Activated CD4-positive, alpha-beta memory T cell treated with anti-CD3 and anti-CD28 coated beads, Interleukin-2, amount 10 ng/mL, durations not matched to agents 7 days and 5 days (primary cell): ENCODE measurements around the gene RAD51AP2. TPM values are rescaled to one million over a fixed set of nuclear protein-coding genes. Genes with fewer than 3 reads are reported as not detected.
"Not testable (repeated sequence)": the region's sequence is repeated elsewhere in the genome, so short reads cannot be mapped to it uniquely, and the experiment has no call there.

Source experiments
- CTCF ChIA-PET: fragments of 350-600 bp; sonication (Branson Sonifier 250); formaldehyde crosslinking; loops from one replicate; lab custom pipeline; 2021; ENCODE audit warnings: antibody characterized with exemption, inconsistent platforms; lab: Charles Lee
- POLR2A ChIA-PET: fragments of 350-600 bp; sonication (Branson Sonifier 250); formaldehyde crosslinking; loops from one replicate; lab custom pipeline; 2021; ENCODE audit warnings: antibody characterized with exemption; lab: Charles Lee
- DNase-seq: peaks from one replicate; pipeline ENCODE4 v3.0.0-alpha.2; 2020
- H3K27ac Mint-ChIP-seq: one replicate; pipeline ENCODE4 v1.8.0; 2021; ENCODE audit warnings: mild to moderate bottlenecking, mixed read lengths
- H3K27me3 Mint-ChIP-seq: one replicate; pipeline ENCODE4 v1.8.0; 2021; ENCODE audit warnings: mixed read lengths
- H3K36me3 Mint-ChIP-seq: one replicate; pipeline ENCODE4 v1.8.0; 2021; ENCODE audit warnings: low read depth, mixed read lengths
- H3K4me1 Mint-ChIP-seq: one replicate; pipeline ENCODE4 v1.8.0; 2021; ENCODE audit warnings: mixed read lengths
- H3K4me3 Mint-ChIP-seq: one replicate; pipeline ENCODE4 v1.8.0; 2021; ENCODE audit warnings: mild to moderate bottlenecking, mixed read lengths
- H3K9me3 Mint-ChIP-seq: one replicate; pipeline ENCODE4 v1.8.0; 2021; ENCODE audit warnings: mixed read lengths
- total RNA-seq, 2 experiments: library from RNA; stranded (reverse); gene quantifications; one replicate each; pipeline ENCODE4 v1.2.3, GENCODE V29; 2021

RAD51AP2 gene
- not detected for total RNA-seq

DNA sequence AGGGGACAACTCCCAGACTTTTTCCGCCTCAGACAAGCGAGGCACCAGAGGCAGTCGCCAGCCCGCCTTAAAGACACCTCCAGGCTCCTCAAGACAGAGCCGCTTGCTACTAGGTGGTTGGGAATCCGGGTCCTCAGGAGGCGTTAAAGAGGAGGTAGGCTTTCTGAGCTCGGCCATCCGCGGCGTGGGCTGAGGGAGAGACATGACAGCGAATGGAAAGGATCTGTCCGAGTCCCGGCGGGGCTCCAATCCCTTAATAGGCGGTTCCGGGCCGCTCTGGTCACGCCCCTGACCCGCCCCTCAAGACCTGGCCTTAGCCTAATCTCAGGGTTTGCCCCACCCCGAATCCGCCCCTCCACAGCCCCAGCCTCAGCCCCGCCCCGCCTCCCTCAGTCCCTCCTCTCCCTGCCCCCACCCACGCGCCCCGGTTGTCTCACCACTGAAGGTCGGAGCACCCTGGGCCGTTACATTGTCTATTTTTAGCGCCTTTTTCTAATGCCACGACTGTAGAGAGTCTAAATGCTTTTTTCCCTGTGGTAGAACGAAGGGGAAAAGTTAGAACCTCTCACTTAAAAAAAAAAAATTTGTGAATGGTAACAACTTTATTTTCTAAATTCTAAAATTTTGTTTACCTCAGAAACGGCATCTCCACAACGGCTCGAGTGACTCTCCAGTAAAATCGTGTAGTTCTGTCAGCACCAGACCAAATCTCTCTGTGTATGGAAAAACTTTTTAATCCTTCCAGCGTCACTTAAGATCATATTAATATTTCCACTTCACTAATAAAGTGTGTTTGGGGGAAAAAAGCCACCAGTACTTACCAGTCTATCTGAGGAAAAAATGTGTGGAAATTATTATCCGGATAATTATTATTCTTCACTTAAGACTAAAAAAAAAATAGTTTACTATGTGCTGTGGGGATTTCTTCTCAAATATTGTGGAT lies at the start of gene RAD51AP2:
TSS of gene RAD51AP2 (minus strand) at position 229 of the 943 bp plus-strand sequence. CDS start at position 204, 25 bp downstream.
- H3K36me3 Mint-ChIP-seq: no peaks in the 10 kb centered on the region
- H3K27ac Mint-ChIP-seq: no peak within 1 kb of the TSS
- H3K27me3 Mint-ChIP-seq: peaks cover 4% of the 10 kb centered on the region
- H3K9me3 Mint-ChIP-seq: no peaks in the 10 kb centered on the region
- CTCF ChIA-PET: no interaction called here
- POLR2A ChIA-PET: no interaction called here
- no peak within 1 kb of the TSS for H3K4me3 Mint-ChIP-seq
- H3K4me1 Mint-ChIP-seq: no peaks in the 10 kb centered on the region
- no peak for DNase-seq

DNA sequence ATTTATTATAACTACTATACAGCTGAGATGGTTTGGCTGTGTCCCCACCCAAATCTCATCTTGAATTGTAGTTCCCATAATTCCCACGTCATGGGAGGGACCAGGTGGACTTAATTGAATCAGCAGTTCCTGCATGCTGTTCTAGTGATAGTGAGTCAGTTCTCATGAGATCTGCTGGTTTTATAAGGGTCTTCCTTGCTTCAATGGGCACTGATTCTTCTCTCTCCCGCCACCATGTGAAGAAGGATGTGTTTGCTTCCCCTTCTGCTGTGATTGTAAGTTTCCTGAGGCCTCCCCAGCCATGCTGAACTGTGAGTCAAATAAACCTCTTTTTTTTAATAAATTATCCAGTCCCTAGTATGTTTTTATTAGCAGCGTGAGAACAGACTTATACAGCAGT lies 47.5 kb upstream of the RAD51AP2 start:
- CTCF ChIA-PET, H3K27ac Mint-ChIP-seq, H3K4me3 Mint-ChIP-seq, DNase-seq, H3K4me1 Mint-ChIP-seq, H3K27me3 Mint-ChIP-seq, H3K36me3 Mint-ChIP-seq, H3K9me3 Mint-ChIP-seq, POLR2A ChIA-PET: not testable (repeated sequence)

DNA sequence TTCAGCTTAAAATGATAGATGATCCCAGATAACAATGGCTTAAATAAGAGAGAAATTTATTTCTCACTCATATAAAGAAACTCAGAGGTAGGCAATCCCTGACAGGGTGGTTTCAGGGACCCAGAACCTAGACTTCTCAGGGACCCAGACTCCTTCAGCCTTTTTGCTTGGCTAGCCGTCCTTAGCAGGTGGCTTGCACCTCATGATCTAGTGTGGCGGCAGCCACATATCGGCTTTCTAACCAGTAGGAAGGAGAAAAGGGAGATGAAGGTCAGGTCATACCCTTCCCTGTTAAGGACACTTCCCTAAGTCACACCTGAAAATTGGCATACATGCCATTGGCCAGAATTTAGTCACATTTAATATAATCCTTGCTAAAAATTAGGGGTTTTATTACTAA lies 40.6 kb upstream of the RAD51AP2 start:
- H3K4me1 Mint-ChIP-seq: no peaks in the 10 kb centered on the region
- DNase-seq: no peak
- POLR2A ChIA-PET: no interaction called here
- H3K36me3 Mint-ChIP-seq: no peaks in the 10 kb centered on the region
- H3K4me3 Mint-ChIP-seq: no peak overlapping the region
- H3K27me3 Mint-ChIP-seq: peaks cover 2% of the 10 kb centered on the region
- no peak overlapping the region for H3K27ac Mint-ChIP-seq
- no peaks in the 10 kb centered on the region for H3K9me3 Mint-ChIP-seq
- CTCF ChIA-PET: no interaction called here

DNA sequence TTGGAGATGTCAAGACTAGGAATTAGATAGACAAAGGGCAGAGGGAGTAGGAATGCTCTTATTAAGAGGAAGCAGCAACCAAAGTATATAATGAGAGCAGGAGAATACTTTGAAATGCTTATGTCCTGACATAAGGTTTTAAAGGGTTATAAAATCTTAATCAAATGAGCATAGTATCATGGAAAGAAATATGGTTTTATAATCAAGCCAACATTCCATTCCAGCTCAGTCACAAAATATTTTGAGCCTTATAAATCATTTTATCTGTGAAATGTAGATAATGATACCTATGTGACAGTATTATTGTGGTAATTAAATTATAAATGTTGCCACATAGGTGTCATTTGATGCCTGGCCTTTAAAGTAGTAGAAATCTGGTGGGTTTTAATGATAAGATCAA lies 39.8 kb upstream of the RAD51AP2 start:
- no peaks in the 10 kb centered on the region for H3K36me3 Mint-ChIP-seq
- no peaks in the 10 kb centered on the region for H3K9me3 Mint-ChIP-seq
- DNase-seq: no peak
- no peaks in the 10 kb centered on the region for H3K4me1 Mint-ChIP-seq
- no peak overlapping the region for H3K4me3 Mint-ChIP-seq
- CTCF ChIA-PET: no interaction called here
- peaks cover 2% of the 10 kb centered on the region for H3K27me3 Mint-ChIP-seq
- no peak overlapping the region for H3K27ac Mint-ChIP-seq
- POLR2A ChIA-PET: no interaction called here

DNA sequence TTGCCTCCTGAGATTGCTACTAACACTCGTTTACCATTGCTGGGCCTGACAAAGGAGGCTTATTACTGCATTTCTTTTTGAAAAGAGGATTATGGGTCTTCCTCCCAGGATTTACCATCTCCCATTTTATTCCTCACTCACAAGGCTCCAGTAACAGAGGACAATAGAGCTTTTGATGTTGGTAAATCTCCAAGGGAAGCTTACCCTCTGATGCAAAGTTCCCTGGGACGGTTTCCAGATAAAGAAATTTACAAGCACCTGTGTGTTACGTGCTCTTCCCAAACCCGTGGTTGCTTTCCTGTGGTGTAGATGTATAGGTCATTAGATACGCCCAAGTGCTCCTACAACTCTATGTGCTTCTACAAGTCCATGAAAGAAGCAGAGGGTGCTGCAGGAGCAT lies 39.4 kb upstream of the RAD51AP2 start:
- no peak overlapping the region for H3K4me3 Mint-ChIP-seq
- CTCF ChIA-PET: no interaction called here
- H3K9me3 Mint-ChIP-seq: no peaks in the 10 kb centered on the region
- POLR2A ChIA-PET: no interaction called here
- H3K4me1 Mint-ChIP-seq: no peaks in the 10 kb centered on the region
- H3K27me3 Mint-ChIP-seq: peaks cover 2% of the 10 kb centered on the region
- no peak for DNase-seq
- H3K36me3 Mint-ChIP-seq: no peaks in the 10 kb centered on the region
- H3K27ac Mint-ChIP-seq: no peak overlapping the region

DNA sequence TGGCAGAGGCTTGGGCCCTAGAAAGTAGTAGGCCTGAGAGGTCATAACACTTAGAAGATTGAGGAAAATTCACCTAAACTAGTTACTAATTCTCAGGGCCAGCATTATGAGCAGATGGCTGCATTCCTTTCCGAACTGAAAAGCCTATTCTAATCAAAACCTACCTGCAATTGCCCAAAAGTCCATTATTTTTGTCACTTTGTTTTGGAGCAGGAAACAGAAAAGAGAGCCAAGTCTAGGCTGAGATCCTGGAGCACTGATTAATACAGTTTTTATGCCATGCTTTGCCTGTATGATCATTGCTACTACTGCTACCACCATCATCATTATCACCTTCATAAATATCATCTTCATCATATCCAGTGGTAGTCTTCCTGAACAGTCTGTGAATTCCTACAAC lies 36.9 kb upstream of the RAD51AP2 start:
- no peak overlapping the region for H3K4me3 Mint-ChIP-seq
- CTCF ChIA-PET: no interaction called here
- no peak for DNase-seq
- H3K9me3 Mint-ChIP-seq: no peaks in the 10 kb centered on the region
- H3K27me3 Mint-ChIP-seq: no peaks in the 10 kb centered on the region
- H3K27ac Mint-ChIP-seq: no peak overlapping the region
- POLR2A ChIA-PET: no interaction called here
- H3K4me1 Mint-ChIP-seq: no peaks in the 10 kb centered on the region
- no peaks in the 10 kb centered on the region for H3K36me3 Mint-ChIP-seq

DNA sequence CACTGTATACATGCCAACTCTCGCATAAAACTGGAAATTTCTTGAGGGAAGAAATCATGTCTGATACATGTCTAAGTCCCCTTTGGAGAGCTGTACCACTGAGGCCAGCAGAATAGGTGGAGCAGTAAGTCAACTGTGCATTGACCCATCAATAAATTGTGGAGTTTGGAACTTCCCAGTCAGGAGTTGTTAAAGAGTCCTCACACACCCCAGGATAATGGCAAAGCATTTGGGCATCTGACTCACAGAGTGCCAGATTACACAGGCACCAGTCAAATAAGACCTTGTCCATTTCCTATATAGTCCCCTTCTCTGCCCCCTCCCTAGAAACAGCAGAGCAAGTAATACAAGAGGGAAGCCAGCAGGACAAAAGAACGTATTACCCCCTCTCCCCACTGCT lies 32.7 kb upstream of the RAD51AP2 start:
- Mint-ChIP-seq H3K4me3 (no peak overlapping the region), H3K27ac (no peak overlapping the region), H3K36me3 (no peaks in the 10 kb centered on the region), H3K9me3 (no peaks in the 10 kb centered on the region), H3K27me3 (no peaks in the 10 kb centered on the region), H3K4me1 (no peaks in the 10 kb centered on the region)
- ChIA-PET POLR2A (no interaction called here), CTCF (no interaction called here)
- no peak for DNase-seq

DNA sequence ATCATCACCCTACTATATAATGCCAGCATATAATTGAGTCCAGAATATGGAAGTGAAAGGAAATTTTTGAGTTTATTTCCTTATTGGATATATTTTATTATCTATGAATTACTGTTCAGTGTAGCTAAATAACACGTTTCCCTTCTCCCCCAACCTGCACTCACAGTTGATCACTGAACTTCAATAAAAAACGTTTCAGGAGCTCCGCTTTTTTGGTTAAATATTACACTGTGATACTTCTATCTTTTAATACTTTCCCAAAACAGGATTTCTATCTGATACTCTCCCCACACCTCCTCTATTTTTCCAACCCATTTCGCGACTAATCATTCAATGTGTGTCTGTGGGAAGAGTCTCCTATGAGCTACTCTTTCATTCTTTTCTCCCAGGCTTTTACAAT lies 29.5 kb upstream of the RAD51AP2 start:
- no peaks in the 10 kb centered on the region for H3K4me1 Mint-ChIP-seq
- no peaks in the 10 kb centered on the region for H3K36me3 Mint-ChIP-seq
- ChIA-PET POLR2A (no interaction called here), CTCF (no interaction called here)
- H3K27me3 Mint-ChIP-seq: peaks cover 9% of the 10 kb centered on the region
- no peak overlapping the region for H3K27ac Mint-ChIP-seq
- H3K4me3 Mint-ChIP-seq: no peak overlapping the region
- no peak for DNase-seq
- H3K9me3 Mint-ChIP-seq: no peaks in the 10 kb centered on the region

DNA sequence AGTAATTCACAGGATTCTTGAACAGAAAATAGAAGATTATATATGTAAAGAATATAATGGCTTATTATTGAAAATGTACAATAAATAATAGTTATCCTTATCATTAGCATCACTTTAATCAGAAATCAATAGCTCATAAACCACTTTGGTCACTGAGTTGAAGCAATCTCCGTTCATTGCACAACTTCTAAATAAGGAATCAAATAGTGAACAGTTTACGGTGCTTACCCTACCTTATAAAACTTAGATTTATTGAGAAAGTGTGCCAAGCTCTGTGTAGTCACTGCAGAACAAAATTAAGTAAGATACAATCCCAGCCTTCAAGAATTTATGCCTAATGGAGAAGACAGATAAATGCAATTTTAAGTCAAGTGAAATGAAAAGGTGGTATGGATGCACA lies 29.0 kb upstream of the RAD51AP2 start:
- no peak overlapping the region for H3K4me3 Mint-ChIP-seq
- CTCF ChIA-PET: no interaction called here

DNA sequence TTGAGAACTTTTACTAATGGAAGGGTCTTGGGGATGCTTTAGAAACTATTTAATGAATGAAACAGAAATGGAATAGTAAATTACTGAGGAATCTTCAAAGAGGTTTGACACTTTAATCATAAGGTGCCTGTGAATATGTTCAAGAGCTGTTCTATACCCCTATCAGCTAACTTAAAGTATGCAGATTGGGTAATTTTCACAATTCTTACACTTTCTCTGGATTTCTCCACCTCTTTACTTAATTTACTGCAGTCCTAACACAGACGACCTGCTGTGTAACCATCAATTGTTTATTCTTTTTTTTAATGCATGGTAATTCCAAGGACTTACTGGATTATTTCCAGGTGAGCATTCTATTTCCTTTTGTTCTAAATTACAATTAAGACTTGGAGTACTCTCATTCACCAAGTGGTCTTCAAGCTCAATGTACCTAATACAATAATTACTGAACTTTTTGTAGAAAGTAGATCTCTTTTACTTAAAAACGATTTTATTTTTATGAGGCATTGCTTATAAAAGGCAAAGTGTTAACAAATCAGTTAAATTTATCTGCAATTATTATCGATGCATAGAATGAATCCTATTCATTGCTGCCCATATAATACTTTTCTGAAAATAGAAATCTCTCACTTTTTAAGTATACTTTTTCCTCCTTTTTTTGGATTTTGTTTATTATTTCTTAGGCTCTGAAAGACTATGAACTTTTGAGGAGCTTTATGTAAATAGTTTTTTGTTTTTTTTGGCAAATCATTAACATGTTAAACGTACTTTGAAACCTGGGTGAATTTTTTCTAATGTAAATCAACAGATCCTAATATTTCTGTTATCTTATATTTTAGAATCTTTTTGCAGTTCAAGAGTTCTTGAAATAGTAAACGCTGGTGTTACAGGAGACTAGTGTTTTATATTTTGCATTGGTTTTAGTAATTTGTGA lies 27.7 kb upstream of the RAD51AP2 start:
- Mint-ChIP-seq H3K9me3 (no peaks in the 10 kb centered on the region), H3K4me1 (peaks cover under 1% of the 10 kb centered on the region), H3K27ac (no peak overlapping the region), H3K27me3 (peaks cover 19% of the 10 kb centered on the region), H3K36me3 (no peaks in the 10 kb centered on the region), H3K4me3 (no peak overlapping the region)
- POLR2A ChIA-PET: no interaction called here
- no peak for DNase-seq
- CTCF ChIA-PET: no interaction called here

More for the DNA sequence above, 29.0 kb upstream of the RAD51AP2 start:
- Mint-ChIP-seq H3K27me3 (peaks cover 10% of the 10 kb centered on the region), H3K4me1 (no peaks in the 10 kb centered on the region), H3K27ac (no peak overlapping the region), H3K36me3 (no peaks in the 10 kb centered on the region), H3K9me3 (no peaks in the 10 kb centered on the region)
- POLR2A ChIA-PET: no interaction called here
- DNase-seq: no peak

DNA sequence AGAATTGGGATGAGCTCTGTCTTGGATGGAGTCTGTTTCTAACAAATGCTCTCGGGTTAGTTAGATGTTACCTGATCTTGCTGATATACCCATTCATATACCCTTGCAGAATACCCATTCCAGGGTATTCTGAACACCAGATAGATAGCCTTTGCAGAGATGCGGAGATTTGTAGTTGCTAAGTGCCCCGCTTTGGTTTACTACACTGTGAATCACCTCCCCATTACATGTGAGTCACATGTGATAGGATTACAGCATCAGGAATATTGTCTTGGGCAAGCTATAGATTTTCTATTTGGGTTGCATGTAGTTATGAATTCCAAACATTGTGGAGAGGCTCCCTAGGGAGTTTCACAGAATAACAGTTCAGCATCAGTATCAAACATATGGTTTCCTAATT lies 26.0 kb upstream of the RAD51AP2 start:
- ChIA-PET POLR2A (no interaction called here), CTCF (interaction anchor here (1.4 kb wide), 1 partner anchor 127 kb away, joined by 5 read pairs; no protein-coding TSS in a partner anchor)
- H3K4me1 Mint-ChIP-seq: peaks cover 2% of the 10 kb centered on the region
- no peaks in the 10 kb centered on the region for H3K9me3 Mint-ChIP-seq
- H3K4me3 Mint-ChIP-seq: no peak overlapping the region
- no peak for DNase-seq
- peaks cover 34% of the 10 kb centered on the region for H3K27me3 Mint-ChIP-seq
- no peaks in the 10 kb centered on the region for H3K36me3 Mint-ChIP-seq
- H3K27ac Mint-ChIP-seq: no peak overlapping the region

DNA sequence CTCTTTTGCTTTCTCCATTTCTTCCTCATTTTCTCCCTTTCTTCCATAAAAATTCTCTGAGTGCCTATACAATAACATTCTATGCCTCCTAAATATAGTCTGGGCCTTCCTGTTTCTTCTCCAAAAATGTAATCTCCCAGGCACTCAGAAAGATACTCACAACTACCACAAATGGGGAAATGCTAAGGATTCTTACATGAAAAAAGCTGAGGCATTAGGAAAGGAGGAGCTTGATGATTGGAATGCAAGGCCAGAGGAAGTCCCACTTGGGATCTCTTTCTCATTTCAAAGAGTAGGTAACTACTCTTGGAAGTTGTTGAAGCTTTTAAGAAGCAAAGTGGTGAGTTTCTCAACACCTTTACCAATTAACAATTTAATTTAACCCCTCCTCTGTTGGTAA lies 25.6 kb upstream of the RAD51AP2 start:
- H3K36me3 Mint-ChIP-seq: no peaks in the 10 kb centered on the region
- peaks cover 38% of the 10 kb centered on the region for H3K27me3 Mint-ChIP-seq
- H3K27ac Mint-ChIP-seq: no peak overlapping the region
- peaks cover 2% of the 10 kb centered on the region for H3K4me1 Mint-ChIP-seq
- ChIA-PET CTCF (interaction anchor here (1.4 kb wide), 1 partner anchor 127 kb away, joined by 5 read pairs; no protein-coding TSS in a partner anchor), POLR2A (no interaction called here)
- H3K9me3 Mint-ChIP-seq: no peaks in the 10 kb centered on the region
- no peak for DNase-seq
- H3K4me3 Mint-ChIP-seq: no peak overlapping the region

DNA sequence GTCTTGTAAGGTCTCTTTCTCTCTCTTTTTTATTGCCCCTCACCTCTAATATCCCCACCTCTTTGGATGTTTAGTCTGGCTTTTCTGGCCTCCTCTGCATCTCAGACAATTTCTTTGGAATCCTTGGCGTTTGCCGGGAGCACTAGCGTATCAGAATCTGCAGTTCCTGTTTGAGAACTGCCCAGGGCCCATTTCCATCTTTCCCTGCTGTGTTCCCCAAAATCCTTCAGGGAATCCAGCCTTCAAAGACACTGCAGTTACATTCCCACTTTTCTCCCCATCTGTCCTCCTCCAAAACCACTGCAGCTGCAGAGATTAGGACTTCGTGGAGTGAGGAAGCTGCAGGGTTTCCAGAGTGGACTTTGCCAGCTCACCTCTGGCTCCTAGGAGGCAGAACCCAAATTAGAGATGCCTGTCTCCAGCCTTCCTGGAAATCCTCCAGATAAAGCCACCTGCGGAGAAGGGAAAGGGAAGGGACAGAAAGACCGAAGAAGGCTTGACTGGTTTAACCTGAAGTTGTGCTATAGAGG lies 25.0 kb upstream of the RAD51AP2 start:
- H3K27ac Mint-ChIP-seq: no peak overlapping the region
- ChIA-PET CTCF (interaction anchor here (1.4 kb wide), 1 partner anchor 128 kb away, joined by 5 read pairs; no protein-coding TSS in a partner anchor), POLR2A (no interaction called here)
- H3K36me3 Mint-ChIP-seq: no peaks in the 10 kb centered on the region
- peaks cover 2% of the 10 kb centered on the region for H3K4me1 Mint-ChIP-seq
- no peak overlapping the region for H3K4me3 Mint-ChIP-seq
- H3K27me3 Mint-ChIP-seq: peaks cover 42% of the 10 kb centered on the region
- no peaks in the 10 kb centered on the region for H3K9me3 Mint-ChIP-seq
- no peak for DNase-seq
